Natural killer cell (primary cell): ENCODE data around the gene HOXD9. TPM values are rescaled to one million over a fixed set of nuclear protein-coding genes. Genes with fewer than 3 reads are reported as not detected.
A peak's percentile ranks its signal among the peaks of the same experiment; 100 is the strongest.

ENCODE experiments used
- ATAC-seq, 3 donors: fragments of 150-1000 bp in 2 of 3; fragments of 200-7000 bp in 1 of 3; cut with Tn5 transposase; 1 replicate in 1 of 3; 2 replicates in 2 of 3; pipeline ENCODE4 v1.10.0; 2021; ENCODE audit warnings: mild to moderate bottlenecking in 2 of 3, moderate library complexity in 2 of 3
- DNase-seq, 2 donors: peaks; one replicate each; pipeline versions ENCODE4 v3.0.0 to v3.0.0-alpha.2; 2013 to 2021; ENCODE audit warnings: mixed read lengths in 1 of 2
- H3K27ac ChIP-seq: one replicate; pipeline ENCODE4 v1.5.1; 2013; ENCODE audit warnings: mild to moderate bottlenecking, low read length
- H3K27me3 ChIP-seq: one replicate; pipeline ENCODE4 v1.6.1; 2013; ENCODE audit warnings: low read length; ENCODE audit not compliant: control insufficient read depth, insufficient read depth
- H3K36me3 ChIP-seq: one replicate; pipeline ENCODE4 v1.6.1; 2013; ENCODE audit warnings: low read length; ENCODE audit not compliant: control insufficient read depth, insufficient read depth
- H3K4me1 ChIP-seq: one replicate; pipeline ENCODE4 v1.6.1; 2013; ENCODE audit warnings: low read length; ENCODE audit not compliant: control insufficient read depth, insufficient read depth
- H3K4me3 ChIP-seq: one replicate; pipeline ENCODE4 v1.5.1; 2013; ENCODE audit warnings: low read length
- H3K9me3 ChIP-seq: one replicate; pipeline ENCODE4 v1.6.1; 2013; ENCODE audit warnings: low read length; ENCODE audit not compliant: control insufficient read depth, insufficient read depth
- H3K27ac Mint-ChIP-seq, 2 donors: one replicate each; pipeline ENCODE4 v1.8.0; 2022; ENCODE audit warnings: mild to moderate bottlenecking in 2 of 2, mixed read lengths in 2 of 2, moderate library complexity in 1 of 2
- H3K27me3 Mint-ChIP-seq, 2 donors: one replicate each; pipeline ENCODE4 v1.8.0; 2022; ENCODE audit warnings: low read depth in 2 of 2, mixed read lengths in 2 of 2
- H3K36me3 Mint-ChIP-seq: one replicate; pipeline ENCODE4 v1.8.0; 2022; ENCODE audit warnings: mixed read lengths
- H3K4me1 Mint-ChIP-seq, 2 donors: one replicate each; pipeline ENCODE4 v1.8.0; 2022; ENCODE audit warnings: mixed read lengths in 2 of 2
- H3K4me3 Mint-ChIP-seq: one replicate; pipeline ENCODE4 v1.8.0; 2022; ENCODE audit warnings: mild to moderate bottlenecking, moderate library complexity, mixed read lengths
- H3K9me3 Mint-ChIP-seq, 2 donors: one replicate each; pipeline ENCODE4 v1.8.0; 2022; ENCODE audit warnings: mixed read lengths in 2 of 2
- CTCF ChIP-seq: fragments of 200-600 bp; IDR thresholded peaks from one replicate; pipeline ENCODE4 v1.8.0; 2022; ENCODE audit warnings: antibody characterized with exemption
- WGBS: methylation state at CpG from one replicate; pipeline ENCODE4 v1.1.7; 2013; ENCODE audit warnings: missing lambda C conversion rate; ENCODE audit not compliant: insufficient coverage; 5-methylcytosine and 5-hydroxymethylcytosine counted together
- intact Hi-C: fragments of 100-400 bp; cut with micrococcal nuclease; formaldehyde crosslinking; loops from one replicate; pipeline ENCODE4 v1.14.2; 2022
- total RNA-seq, 4 donors: library from RNA; stranded (reverse); fragments of 120-200 nt in 1 of 4; gene quantifications; one replicate each; pipeline versions ENCODE4 v1.2.3 to v1.2.4, GENCODE V29; 2013 to 2022

The HOXD9 gene
- total RNA-seq, 3 donors from 2014 or later (not counting 1 experiment from before 2014, with no cell fraction given) = not detected

- H3K4me3 Mint-ChIP-seq = no peak overlapping the region
- no peak for TF ChIP-seq CTCF
- H3K27ac ChIP-seq = no peak overlapping the region
- H3K36me3 ChIP-seq = no peaks in the 10 kb centered on the region
- DNase-seq (no peak), ATAC-seq (no peak)
- no peak overlapping the region for H3K4me3 ChIP-seq
- H3K27me3 Mint-ChIP-seq = peaks cover 76 to 82% of the 10 kb centered on the region in 2 donors
- 0% methylated on average over 1 of the region's 2 CpGs for WGBS
- peaks cover 43% of the 10 kb centered on the region for H3K36me3 Mint-ChIP-seq
- peaks cover 87% of the 10 kb centered on the region for H3K27me3 ChIP-seq
- H3K9me3 Mint-ChIP-seq = peaks cover 0 to 8% of the 10 kb centered on the region in 2 donors
- peaks cover 36% of the 10 kb centered on the region for H3K4me1 ChIP-seq
- intact Hi-C loops = no loop called here
- H3K27ac Mint-ChIP-seq = no peak overlapping the region
- peaks cover 23% of the 10 kb centered on the region for H3K9me3 ChIP-seq
- H3K4me1 Mint-ChIP-seq = peaks cover 28 to 35% of the 10 kb centered on the region in 2 donors
Measured at GRCh38 chr2:176137252-176137580, 14.7 kb downstream of the HOXD9 start.

GRCh38 chr2:176137906-176138305 lies 15.4 kb downstream of the HOXD9 start:
- Histone ChIP-seq H3K9me3 (peaks cover 23% of the 10 kb centered on the region), H3K27ac (no peak overlapping the region), H3K36me3 (no peaks in the 10 kb centered on the region), H3K27me3 (peaks cover 80% of the 10 kb centered on the region), H3K4me1 (peaks cover 30% of the 10 kb centered on the region), H3K4me3 (no peak overlapping the region)
- H3K4me1 Mint-ChIP-seq = peaks cover 21 to 29% of the 10 kb centered on the region in 2 donors
- no peak overlapping the region for H3K27ac Mint-ChIP-seq
- peaks cover 0 to 8% of the 10 kb centered on the region in 2 donors for H3K9me3 Mint-ChIP-seq
- H3K36me3 Mint-ChIP-seq = peaks cover 38% of the 10 kb centered on the region
- H3K27me3 Mint-ChIP-seq = peaks cover 73 to 79% of the 10 kb centered on the region in 2 donors
- ATAC-seq (no peak), DNase-seq (no peak)
- no peak for TF ChIP-seq CTCF
- WGBS = 59% methylated on average over 6 of the region's 8 CpGs
- intact Hi-C loops = no loop called here
- H3K4me3 Mint-ChIP-seq = peak overlapping the region; percentile 45

- Histone ChIP-seq H3K27ac (no peak overlapping the region), H3K4me1 (peaks cover 29% of the 10 kb centered on the region), H3K36me3 (no peaks in the 10 kb centered on the region), H3K4me3 (no peak overlapping the region), H3K9me3 (peaks cover 20% of the 10 kb centered on the region), H3K27me3 (peaks cover 74% of the 10 kb centered on the region)
- intact Hi-C loops = no loop called here
- Mint-ChIP-seq H3K36me3 (peaks cover 38% of the 10 kb centered on the region), H3K9me3 (peaks cover 2 to 8% of the 10 kb centered on the region in 2 donors), H3K4me3 (peak overlapping the region; percentile 52), H3K4me1 (peaks cover 21 to 28% of the 10 kb centered on the region in 2 donors), H3K27ac (no peak overlapping the region), H3K27me3 (peaks cover 74 to 79% of the 10 kb centered on the region in 2 donors)
- no peak for TF ChIP-seq CTCF
- DNase-seq (no peak), ATAC-seq (no peak)
- WGBS = 11% methylated on average over 14 of the region's 14 CpGs
Measured at GRCh38 chr2:176138526-176138922, 16.0 kb downstream of the HOXD9 start.
